Fibroblast of skin of left biceps (primary cell): ENCODE results near the gene ITPR2.

Source experiments
- DNase-seq, 2 experiments: peaks; one replicate each; pipeline ENCODE4 v3.0.0-alpha.2; 2013; ENCODE audit warnings: low read depth in 2 of 2

The ITPR2 gene

DNA sequence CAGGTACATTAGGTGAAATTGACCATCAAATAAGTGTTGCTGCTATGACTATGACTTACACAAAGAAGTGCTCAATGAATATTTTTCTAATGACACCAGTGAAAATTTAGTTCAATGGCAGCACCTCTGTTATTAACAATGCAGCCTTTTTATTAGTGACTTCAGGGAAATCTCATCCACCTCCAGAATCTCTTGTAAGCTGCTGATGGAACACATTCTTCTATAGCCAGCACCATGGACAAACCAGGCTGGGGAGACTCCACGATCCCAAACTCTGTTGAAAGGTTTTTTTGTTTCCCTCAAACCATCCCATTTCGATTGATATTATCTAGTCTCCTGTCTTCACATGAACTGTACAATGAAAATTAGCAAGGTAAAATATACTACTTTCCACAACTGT is 265.9 kb downstream of the ITPR2 start:
- DNase-seq = no peak

GRCh38 chr12:26566675-26567074 is 266.3 kb downstream of the ITPR2 start:
- peak in 1 of 2 experiments; percentile 5 for DNase-seq

GRCh38 chr12:26566186-26566585 is 266.8 kb downstream of the ITPR2 start:
- DNase-seq = no peak

- DNase-seq = peak in 1 of 2 experiments; percentile 4
Measured at GRCh38 chr12:26564391-26564790, 268.6 kb downstream of the ITPR2 start.

- DNase-seq = no peak
Measured at GRCh38 chr12:26563552-26563951, 269.4 kb downstream of the ITPR2 start.

- DNase-seq = no peak
Measured at GRCh38 chr12:26557326-26557725, 275.7 kb downstream of the ITPR2 start.

- DNase-seq = no peak
Measured at GRCh38 chr12:26556916-26557315, 276.1 kb downstream of the ITPR2 start.

GRCh38 chr12:26555139-26555538 is 277.9 kb downstream of the ITPR2 start:
- DNase-seq = no peak

DNA sequence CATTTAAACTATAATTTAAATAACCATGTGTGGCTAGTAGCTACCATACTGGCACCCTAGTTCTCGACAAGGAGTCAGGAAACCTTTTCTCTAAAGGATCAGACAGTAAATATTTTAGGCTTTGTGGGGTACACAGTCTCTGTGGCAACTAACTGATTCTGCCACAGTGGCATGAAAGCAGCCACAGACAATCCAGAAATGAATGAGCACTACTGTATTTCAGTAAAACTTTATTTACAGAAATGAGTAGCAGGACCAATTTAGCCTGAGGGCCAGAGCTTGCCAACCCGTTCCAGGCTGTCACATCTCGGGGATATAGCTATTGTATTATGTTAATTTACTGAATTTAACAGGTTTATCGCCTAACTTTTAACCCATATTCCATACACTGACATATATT is 278.7 kb downstream of the ITPR2 start:
- no peak for DNase-seq

GRCh38 chr12:26551385-26551784 is 281.6 kb downstream of the ITPR2 start:
- no peak for DNase-seq

GRCh38 chr12:26548227-26548626 is 284.8 kb downstream of the ITPR2 start:
- no peak for DNase-seq

DNA sequence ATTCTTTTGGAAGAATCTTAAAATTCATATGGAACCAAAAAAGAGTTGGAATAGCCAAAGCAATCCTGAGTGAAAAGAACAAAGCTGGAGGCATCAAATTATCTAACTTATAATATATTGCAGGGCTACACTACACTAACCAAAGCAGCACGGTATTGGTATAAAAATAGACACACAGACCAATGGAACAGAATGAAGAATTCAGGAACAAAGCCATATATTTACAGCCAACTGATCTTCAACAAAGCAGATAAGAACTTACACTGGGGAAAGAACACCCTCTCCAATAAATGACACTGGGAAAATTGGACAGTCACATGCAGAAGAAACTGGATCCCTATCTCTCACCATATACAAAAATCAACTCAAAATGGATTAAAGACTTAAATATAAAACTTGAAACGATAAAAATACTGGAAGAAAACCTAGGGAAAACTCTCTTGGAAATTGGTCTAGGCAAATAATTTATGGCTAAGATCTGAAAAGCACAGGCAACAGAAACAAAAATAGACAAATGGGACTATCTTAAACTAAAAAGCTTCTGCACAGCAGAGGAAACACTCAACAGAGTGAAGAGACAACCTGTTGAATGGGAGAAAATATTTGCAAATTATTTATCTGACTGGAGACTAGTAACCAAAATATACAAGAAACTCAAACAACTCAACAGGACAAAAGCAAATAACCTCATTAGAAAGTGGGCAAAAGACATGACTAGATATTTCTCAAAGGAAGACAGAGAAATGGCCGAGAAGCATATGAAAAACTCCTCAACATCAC is 286.3 kb downstream of the ITPR2 start:
- no peak for DNase-seq

DNA sequence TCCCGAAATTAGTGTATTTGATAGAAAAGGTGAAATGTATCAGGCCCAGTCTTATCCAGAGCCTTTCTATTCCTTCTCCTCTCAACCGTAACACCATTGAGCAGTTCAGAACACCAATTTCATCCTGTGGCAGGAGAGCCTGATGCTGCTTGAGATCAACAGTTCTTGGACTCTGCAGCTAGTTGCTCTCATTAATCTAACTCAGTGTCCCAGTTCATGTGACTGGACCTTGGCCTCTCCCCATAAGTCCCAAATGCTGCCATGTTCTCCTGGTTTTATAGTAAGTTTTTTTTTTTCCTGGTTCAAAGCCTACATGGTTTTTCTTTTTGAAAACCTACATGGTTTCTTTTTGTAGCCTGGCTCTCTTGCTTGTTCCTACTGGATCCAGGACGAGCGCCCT is 293.9 kb downstream of the ITPR2 start:
- no peak for DNase-seq

GRCh38 chr12:26537651-26538050 is 295.3 kb downstream of the ITPR2 start:
- no peak for DNase-seq

GRCh38 chr12:26537126-26537525 is 295.9 kb downstream of the ITPR2 start:
- DNase-seq = no peak

DNA sequence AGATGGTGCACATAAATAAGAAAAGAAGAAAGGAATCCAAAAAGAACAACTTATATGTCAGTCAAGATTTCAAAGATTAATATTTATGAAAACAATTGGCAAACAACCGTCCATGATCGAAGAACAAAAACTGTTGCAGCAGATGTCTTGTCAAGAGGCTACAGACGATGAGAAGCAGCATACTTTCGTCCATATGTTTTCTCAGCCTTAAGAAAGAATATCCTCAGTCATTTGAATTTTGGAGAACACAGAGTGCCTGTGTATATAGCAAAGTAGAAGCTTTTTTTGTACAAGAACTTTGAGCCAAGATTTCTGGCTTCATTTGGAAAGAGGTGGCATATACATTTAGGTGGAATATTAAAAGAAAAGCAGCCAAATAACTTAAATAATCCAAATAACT is 297.2 kb downstream of the ITPR2 start:
- DNase-seq = no peak

GRCh38 chr12:26534071-26534470 is 298.9 kb downstream of the ITPR2 start:
- no peak for DNase-seq

DNA sequence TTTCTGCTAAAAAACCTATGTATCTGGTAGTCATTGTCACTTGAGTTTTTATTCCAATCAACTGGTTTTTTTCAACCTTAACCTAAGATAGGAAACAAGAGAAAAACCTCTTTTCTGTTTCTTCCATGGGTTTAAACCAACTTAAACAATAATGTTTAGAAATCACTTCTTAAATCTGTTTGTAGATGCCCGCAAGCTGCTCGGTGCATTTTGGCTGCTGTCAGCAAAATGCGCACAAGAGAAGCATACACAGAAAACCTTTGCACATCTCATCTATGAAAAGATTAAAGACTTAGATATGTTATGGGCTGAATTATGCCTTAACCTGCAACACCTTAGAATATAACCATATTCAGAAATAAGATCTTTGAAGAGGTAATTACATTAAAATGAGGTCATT is 299.8 kb downstream of the ITPR2 start:
- no peak for DNase-seq

- DNase-seq = no peak
Measured at GRCh38 chr12:26530461-26530860, 302.5 kb downstream of the ITPR2 start.

DNA sequence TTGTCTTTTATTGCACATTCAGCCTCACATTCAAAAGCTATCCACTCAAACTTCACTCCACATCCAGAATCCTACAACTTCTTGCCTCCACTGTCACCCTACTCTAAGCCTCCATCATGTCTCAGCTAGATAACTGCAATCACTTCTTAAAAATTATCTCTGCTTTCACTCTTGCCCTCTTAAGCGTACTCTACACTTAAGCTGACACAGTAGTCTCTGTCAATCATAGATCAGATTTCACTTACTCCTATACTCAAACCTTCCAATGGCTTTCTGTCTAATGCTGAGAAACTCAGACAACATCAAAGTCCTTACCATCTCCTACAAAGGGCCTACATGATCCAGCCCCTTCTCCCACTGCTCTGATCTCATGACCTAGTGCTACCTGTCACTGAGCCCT is 304.1 kb downstream of the ITPR2 start:
- no peak for DNase-seq

GRCh38 chr12:26527682-26528081 is 305.3 kb downstream of the ITPR2 start:
- no peak for DNase-seq

DNA sequence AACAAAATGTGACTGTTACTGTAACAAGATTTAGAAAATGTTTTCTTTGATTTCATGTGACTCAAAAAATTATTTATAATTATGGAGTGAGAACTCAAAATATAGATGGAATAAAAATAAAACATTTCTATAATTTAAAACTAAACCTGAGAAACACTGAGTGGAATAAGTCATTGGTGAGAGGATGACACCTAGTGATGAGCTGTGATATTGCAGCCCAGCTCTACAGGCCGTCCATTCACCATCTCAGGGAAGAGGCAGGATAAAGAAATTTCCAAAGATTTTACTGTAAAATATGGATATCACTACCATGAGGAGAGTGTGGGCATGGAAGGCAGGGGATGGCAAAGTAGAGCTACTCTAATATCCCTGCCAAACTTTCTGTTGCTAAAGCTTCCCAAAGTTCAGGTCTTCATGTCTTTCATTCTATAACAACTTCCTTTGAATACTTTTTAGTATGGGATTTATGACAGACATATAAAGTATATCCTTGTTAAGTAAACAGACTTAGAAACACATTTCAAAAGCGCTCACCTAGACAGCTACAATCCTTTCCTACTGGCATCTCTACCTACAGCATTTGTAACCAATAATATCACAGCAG is 308.0 kb downstream of the ITPR2 start:
- no peak for DNase-seq

- DNase-seq = peak; percentile 72 to 77
Measured at GRCh38 chr12:26523708-26524150, 309.3 kb downstream of the ITPR2 start.

- DNase-seq = no peak
Measured at GRCh38 chr12:26520869-26521268, 312.1 kb downstream of the ITPR2 start.
